Activated CD8-positive, alpha-beta memory T cell treated with anti-CD3 and anti-CD28 coated beads for 36 hours (primary cell): ENCODE results near the gene ZNF654. TPM values are rescaled to one million over a fixed set of nuclear protein-coding genes. Genes with fewer than 3 reads are reported as not detected.

Experiments used
- CTCF ChIA-PET: fragments of 350-600 bp; sonication (Branson Sonifier 250); formaldehyde crosslinking; loops from one replicate; lab custom pipeline; 2021; ENCODE audit warnings: antibody characterized with exemption; lab: Charles Lee
- POLR2A ChIA-PET: fragments of 350-600 bp; sonication (Branson Sonifier 250); formaldehyde crosslinking; loops from one replicate; lab custom pipeline; 2021; ENCODE audit warnings: antibody characterized with exemption; lab: Charles Lee
- total RNA-seq, 2 experiments: library from RNA; stranded (reverse); gene quantifications; one replicate each; pipeline ENCODE4 v1.2.3, GENCODE V29; 2021

Gene ZNF654
- total RNA-seq, 2 experiments from 2014 or later: 14.5 to 17.4 TPM

DNA sequence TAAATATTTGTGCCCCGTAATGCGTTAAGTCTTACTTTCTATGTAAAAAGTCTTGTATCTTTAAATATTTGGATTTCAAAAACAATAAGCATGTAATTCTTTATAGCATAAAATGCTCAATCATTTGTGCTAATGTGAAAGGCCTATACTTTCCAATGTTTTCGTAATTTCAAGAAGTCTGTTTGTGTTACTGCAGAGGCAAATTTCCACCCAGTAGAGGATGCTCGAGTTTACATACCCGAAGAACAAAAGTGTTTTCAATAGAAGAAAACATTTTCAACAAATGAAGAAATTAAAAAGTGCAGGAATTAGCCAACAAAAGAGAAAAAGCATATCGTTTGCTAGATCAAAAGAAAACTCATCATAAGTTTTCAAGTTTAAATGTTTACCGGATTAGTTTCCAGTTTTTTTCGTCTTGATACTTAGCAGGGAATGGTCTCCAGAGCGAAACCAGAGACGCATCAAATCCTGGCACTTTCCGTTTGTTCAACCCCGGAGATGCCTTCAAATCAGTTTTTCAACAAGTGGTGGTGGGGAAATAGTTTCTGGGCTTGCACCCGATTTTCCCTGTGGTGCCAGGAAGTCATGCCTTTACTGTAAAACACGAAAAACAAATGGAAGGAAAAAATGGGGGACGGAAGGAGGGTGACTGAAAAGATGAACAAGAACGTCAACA lies 1.3 kb upstream of the ZNF654 start:
- CTCF ChIA-PET: interaction anchor here (0.9 kb wide), 1 partner anchor 53 kb away, joined by 3 read pairs; no protein-coding TSS in a partner anchor
- POLR2A ChIA-PET: interaction anchor here (0.5 to 2.2 kb wide), 3 partner anchors 57 to 92 kb away, joined by 7 to 22 read pairs (median 8); partner anchors contain the start of gene C3orf38

DNA sequence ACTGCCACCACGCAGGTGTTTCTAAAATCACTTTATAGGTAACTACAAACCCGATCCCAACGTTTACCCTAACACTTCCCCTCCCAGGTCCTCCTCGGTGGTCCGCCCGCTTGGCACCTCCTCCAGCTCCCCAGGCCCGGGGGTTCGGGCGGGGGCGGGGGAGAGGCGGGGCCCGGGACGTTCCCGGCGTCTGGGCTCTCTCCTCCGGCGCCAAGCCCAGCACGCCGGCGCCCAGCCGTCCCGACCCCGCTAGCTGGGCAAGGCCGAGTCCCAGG lies 812 bp upstream of the ZNF654 start:
- CTCF ChIA-PET: interaction anchor here (0.9 kb wide), 1 partner anchor 53 kb away, joined by 3 read pairs; no protein-coding TSS in a partner anchor
- POLR2A ChIA-PET: interaction anchor here (0.5 to 2.2 kb wide), 4 partner anchors 55 to 91 kb away, joined by 4 to 22 read pairs (median 8); partner anchors contain the start of gene C3orf38

DNA sequence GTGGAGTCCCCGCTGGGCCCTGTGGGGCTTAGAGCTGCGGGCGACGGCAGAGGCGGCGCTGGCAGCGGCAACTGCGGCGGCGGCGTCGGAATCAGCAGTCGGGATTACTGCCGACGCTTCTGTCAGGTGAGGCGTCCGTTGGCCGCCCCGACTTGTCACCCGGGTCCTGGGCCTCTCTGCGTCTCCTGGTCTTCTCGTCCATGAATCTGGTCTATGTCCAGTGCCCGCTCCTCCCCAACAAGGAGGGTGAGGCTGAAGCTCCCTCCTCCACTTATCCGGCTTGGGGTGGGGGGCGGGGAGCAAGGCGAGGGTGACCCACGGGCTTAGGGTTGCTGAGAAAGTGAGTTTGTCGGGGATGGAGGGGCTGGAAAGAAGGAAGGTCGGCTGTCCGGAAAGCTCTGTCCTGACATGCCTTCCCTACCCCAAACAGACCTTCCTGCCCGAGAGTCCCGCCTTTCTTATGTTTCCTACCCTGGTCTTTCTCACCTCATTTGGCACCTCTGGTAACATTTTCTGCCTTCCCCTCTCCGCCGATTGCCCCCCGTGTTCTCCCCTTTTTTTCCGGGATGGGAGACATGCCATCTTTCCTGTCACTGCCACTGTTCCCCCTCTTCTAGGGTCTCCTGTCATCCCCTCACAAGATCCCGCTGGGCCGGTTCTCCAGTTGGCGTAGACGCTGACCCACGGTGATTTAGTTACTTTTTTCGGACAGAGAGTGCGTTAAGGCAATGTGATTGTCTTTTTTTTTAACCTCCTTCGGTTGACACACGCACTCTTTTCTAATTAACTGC lies 520 bp downstream of the ZNF654 start:
- CTCF ChIA-PET: interaction anchor here (0.6 to 0.7 kb wide), 2 partner anchors 38 to 121 kb away, joined by 3 read pairs; no protein-coding TSS in a partner anchor
- POLR2A ChIA-PET: interaction anchor here (0.7 to 2.2 kb wide), 4 partner anchors 54 to 90 kb away, joined by 4 to 22 read pairs (median 6); partner anchors contain the start of gene C3orf38

DNA sequence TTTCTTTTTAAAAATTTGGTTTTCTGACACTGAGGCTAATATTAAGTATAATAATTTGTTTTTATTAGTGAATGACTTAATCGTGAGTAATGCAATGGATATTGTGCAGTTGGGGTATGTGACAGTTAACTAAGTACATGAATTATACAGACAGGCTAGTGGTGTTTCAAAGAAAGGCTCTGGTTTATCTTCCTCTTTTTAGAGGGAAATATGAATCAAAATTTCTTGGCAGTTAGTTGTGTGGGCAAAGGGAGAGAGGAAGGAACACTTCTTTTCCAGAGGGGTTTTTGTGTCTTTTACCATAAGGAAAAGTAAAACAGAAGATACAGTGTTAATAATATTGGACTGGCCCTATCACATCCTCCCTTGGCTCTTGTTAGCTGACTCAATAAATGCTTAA lies 2.7 kb downstream of the ZNF654 start:
- CTCF ChIA-PET: no interaction called here
- POLR2A ChIA-PET: no interaction called here

DNA sequence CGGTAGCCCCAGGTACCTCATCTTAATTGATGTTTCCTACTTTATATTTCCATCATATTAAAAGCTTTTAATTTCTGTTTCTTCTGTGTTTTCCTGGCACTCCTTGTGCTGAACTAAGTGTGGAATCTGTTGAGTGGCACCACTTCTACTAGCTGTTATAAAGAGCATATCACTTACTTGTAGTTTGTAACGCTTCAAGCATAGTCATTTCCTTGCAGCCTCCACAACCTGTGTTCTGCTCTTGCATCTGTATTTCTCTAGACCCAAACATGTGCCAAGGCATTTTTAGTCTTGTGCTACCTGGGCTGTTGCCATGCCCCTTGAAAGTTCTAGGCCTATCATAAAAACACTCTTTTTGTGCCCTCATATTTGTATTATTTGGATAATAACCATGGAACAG lies 16.0 kb downstream of the ZNF654 start:
- ChIA-PET CTCF (no interaction called here), POLR2A (no interaction called here)

DNA sequence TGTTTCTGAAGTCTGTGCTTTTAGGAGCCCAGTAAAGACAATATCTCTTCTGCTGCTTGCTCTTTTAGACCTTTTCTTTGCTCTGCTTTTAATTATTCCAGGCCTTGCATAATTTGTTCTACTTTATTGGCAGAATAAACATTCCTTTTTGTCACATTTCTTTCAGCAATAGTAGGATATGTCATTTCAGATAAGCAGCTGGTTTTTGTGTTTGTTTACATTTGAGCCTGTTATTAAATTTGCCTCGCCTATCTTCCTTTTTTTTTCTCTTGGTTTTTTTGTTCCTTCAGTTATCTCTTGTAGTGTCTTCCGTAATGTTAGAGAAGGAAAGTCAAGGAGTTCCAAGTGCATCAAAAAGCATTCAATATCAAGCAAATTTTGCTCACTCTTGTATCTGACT lies 16.4 kb downstream of the ZNF654 start:
- CTCF ChIA-PET: no interaction called here
- POLR2A ChIA-PET: no interaction called here

DNA sequence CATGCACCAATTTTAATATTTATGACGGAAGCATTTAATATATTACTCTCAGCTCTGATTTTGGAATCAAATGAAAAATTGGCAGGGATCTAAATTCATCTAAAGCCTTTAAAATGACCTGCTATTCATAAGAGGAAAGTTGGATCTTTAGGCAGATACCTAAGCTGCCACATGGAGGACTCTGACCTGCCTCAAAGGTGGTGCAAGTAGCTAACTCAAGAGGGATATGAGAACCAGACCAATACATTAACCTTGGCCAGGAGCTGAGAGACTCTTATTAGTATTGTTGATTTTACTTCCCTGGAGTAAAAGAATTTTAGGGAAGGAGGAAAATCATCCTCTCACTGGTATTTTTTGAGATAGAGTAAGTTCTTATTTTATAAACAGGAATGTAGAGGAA lies 17.7 kb downstream of the ZNF654 start:
- ChIA-PET POLR2A (no interaction called here), CTCF (no interaction called here)

DNA sequence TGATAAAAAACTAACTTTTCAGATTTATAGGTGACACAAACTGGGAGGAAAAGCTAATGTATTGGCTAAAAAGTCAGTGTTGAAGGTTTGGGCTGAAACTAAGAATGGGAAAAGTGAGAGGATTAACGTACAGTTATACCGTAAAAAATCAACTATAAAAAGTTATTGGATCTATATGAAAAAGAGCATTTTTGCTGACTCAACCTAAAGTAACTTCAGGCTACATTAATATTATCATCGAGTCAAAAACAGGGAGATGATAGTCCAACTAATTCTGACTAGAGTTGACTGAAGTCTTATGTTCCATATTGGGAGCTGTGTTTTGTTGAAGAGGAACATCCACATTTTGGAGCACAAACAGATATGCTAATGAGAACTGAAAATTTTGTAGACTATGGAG lies 19.9 kb downstream of the ZNF654 start:
- CTCF ChIA-PET: no interaction called here
- POLR2A ChIA-PET: interaction anchor here (1.2 kb wide), 1 partner anchor 20 kb away, joined by 3 read pairs; the partner anchor contains the start of gene CGGBP1

DNA sequence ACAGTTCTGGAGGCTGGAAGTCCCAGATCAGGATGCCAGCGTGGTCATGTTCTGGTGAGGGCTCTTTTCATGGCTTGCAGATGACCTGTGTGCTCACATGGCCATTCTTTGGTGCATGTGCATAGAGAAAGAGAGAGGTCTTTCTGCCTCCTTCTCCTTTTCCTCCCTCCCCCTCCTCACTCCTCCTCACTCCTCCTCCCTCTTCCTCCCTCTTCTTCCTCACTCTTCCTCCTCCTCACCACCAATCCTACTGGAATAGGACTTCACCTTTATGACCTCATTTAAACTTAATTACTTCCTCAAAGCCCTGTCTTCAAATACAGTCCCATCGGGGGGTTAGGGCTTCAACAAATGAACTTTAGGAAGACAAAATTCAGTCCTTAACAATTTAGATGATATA lies 23.8 kb downstream of the ZNF654 start:
- CTCF ChIA-PET: no interaction called here
- POLR2A ChIA-PET: no interaction called here

DNA sequence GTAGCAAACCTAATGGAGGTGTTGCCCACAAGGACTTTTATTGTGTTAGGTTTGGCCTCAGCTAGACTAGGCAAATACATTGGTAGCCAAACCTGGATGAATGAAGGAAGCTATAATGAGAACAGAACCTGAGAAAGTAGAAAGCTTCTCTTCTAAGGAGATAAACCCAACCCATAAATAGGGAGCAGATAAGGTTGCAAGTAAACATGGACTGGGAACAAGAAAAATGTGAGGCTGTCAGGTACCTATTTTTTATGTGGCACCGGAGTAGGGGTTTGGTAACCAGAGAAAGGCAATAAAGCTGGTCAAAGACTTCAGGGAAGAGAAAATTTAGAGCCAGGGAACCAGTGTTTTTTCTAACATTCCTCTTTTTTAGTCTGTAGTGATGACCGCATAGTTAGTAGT lies 25.0 kb downstream of the ZNF654 start:
- POLR2A ChIA-PET: no interaction called here
- CTCF ChIA-PET: no interaction called here

DNA sequence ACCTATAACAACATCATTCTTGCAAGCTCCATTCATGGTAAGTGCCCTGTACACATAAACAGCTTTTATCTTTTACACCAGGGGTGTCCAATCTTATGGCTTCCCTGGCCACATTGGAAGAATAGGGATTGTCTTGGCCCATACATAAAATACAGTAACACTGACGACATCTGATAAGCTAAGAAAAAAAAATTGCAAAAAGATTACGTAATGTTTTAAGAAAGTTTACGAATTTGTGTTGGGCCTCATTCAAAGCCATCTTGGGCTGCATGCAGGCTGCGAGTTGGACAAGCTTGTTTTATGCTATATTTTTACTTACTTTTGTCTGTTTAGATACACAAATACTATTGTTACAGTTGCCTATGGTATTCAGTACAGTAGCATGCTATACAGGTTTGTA lies 31.6 kb downstream of the ZNF654 start:
- CTCF ChIA-PET: interaction anchor here (1.0 kb wide), 1 partner anchor 319 kb away, joined by 3 read pairs; no protein-coding TSS in a partner anchor
- POLR2A ChIA-PET: no interaction called here

DNA sequence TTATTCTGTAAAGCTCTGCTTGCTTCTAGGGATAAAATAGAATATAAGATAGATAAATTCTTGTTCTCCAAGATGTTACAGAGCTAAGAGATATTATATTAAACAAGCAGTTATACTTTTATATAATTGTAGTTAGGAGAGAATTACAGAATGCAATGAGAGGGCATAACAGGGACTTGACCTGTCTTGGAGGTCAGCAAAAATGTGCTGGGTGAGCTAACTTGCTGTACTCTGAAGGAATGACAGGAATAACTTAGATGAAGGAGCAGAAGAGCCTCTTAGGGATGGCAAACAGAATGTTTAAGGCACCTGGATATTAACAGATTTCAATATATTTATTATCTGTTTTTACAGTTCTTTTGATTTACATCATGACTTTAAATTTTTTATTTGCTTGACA lies 33.2 kb downstream of the ZNF654 start:
- ChIA-PET POLR2A (no interaction called here), CTCF (no interaction called here)

DNA sequence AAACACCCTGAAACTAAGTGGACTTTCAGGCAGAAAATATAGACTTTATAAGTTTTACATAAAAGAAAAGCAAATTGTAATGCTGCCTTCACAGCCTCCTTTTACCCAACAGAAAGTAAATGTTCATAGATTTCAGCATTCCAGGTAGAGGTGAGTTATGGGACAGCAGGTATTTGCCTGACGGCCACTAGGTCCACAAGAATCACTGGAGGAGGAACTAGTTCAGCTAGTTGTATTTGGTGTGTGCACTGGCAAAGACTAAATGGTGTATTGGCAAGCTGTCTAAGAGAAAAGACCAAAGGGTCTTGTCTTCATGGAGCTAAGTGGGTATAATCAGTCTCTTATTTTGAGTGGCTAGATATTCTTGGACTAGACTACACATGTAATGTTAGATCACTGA lies 34.2 kb downstream of the ZNF654 start:
- POLR2A ChIA-PET: no interaction called here
- CTCF ChIA-PET: interaction anchor here (1.0 kb wide), 1 partner anchor 11 kb away, joined by 3 read pairs; no protein-coding TSS in a partner anchor

DNA sequence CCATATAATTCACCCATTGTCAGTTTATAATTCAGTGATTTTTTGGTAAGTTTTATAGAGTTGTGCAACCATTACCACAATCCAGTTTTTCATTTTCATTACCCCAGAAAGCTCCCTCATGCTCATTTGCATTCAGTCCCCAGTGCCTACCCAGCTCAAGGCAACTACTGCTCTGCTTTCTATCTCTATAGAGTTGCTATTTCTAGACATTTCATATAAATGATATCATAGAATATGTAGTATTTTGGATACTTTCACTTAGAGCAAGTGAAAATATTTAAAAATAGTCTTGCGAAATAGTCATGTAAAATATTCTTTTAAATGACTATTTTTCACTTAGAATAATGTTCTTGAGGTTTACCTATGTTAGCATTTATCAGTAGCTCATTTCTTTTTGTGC lies 42.1 kb downstream of the ZNF654 start:
- POLR2A ChIA-PET: no interaction called here
- CTCF ChIA-PET: no interaction called here

DNA sequence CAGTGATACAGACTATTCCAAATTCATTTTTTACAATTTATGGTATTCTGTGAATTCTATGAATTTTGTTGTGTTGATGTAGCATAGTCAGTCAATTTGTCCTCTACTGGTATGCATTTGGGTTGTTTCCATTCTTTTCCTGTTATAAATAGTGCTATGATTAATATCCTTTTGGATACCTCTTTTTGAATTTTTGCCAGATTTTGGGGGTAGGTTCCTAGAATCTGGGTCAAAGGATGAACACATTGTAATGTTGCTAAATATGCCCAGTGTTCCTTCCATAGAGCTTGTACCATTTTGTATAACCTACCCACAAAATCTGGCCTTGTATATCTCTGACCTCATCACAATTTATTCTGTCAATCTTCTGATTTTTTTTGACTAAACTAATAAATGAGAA lies 46.3 kb downstream of the ZNF654 start:
- POLR2A ChIA-PET: no interaction called here
- CTCF ChIA-PET: no interaction called here

DNA sequence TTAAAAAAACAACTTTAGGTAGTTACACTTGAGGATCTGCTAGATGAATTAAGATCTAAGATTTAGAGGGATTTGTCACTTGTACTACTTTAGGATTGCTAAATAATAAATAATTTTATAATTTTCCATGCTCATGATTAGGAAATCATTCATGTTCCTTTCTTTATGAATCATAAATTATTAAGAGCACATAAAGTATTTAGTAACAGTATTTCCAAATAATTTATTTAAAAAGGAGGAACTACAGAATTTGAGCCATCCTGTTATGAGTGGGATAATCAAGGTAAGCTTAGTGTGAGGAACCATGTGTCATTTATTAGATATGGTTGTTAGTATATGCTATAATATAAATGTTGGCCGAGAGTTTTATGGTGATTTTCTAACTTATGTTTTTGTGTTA lies 53.2 kb downstream of the ZNF654 start:
- ChIA-PET POLR2A (no interaction called here), CTCF (no interaction called here)

DNA sequence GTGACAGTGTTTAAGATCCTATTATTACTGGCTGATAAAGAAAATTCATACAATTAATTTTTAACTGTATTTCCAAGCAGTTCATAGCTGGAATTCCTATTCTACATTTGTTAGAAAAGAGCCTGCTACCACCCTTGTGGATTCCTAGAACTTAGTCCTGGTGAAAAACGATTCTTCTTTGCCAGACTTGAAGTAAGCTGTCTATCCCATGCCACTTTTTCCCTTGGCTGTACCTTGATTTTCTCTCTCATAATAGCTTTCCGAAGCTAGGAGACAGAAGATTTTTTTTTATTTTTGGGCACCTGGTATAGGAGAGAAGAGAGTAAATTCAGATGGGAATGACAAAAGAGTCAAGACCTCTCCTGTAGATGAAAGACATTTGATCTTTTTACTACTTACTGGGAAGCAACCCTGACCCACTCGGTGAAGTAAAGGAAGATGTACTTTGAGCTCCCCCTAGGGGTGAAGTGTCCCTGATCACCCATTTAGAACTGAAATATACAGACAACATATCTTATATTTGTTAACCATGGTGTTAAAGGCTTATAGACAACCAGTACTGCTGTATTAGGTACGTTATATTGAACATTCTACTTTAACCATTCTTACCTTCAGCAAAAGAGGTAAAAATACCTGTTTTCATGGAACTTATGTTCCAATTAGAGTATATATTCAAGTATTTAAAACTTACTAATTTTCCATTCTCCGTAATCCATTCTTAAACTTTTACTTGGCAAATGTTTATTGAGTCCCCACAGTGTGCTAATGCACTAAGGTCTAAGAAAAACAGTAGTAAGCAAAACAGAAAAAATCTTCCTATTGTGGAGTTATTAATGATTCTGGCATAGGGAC lies 54.5 kb downstream of the ZNF654 start:
- ChIA-PET POLR2A (interaction anchor here (0.8 kb wide), 1 partner anchor 55 kb away, joined by 4 read pairs; the partner anchor contains the start of genes CGGBP1 and ZNF654), CTCF (interaction anchor here (0.6 to 1.4 kb wide), 6 partner anchors 10 to 103 kb away, joined by 3 to 4 read pairs (median 3); no protein-coding TSS in a partner anchor)

DNA sequence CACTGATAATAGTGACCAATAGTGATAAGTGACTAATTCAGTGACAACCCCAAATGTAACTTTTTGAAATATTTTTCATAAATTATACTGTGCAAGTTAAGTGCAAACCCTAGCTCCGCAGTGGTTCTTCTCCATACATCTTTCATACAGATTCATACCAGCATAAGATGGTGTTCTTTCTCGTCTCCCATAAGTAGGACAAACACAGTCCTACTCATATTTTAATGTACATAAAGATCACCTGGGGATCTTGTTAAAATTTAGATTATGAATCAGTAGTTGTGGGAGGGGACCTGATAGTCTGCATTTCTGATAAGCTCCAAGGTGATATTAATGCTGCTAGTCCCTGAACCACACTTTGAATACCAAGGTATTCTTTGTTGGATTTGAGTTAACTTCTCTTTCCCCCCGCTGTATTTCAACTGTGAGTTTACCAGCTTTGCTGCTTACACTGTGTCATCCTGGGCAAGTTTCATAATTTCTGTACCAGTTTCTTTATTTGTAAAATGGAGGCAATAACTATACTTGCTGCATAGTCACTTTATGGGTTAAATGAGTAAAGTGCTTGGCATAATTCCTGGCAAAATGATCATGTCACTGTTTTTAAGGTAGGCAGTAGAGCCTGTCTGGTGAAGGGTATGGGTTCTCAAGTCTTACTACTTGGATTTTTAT lies 56.0 kb downstream of the ZNF654 start:
- CTCF ChIA-PET: interaction anchor here (0.6 kb wide), 1 partner anchor 268 kb away, joined by 5 read pairs; no protein-coding TSS in a partner anchor
- POLR2A ChIA-PET: interaction anchor here (1.7 kb wide), 1 partner anchor 56 kb away, joined by 7 read pairs; the partner anchor contains the start of genes CGGBP1 and ZNF654

DNA sequence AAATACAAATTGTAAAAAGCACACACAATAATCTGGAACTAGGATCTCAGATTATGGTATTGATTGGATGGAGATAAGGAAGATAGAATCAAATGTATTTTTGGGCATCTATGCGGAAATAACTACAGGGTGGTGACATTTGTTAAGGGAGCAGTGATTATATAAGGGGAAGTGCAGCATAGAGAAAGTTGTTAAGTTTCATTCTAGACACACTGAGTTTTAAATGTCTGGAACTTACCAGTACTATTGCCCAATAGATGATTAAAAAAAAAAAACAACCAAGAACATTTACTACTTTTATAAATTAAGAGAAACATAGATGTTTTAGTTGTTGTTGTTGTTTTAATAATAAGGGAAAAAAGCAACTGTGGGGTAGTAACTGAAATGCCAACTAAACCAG lies 58.6 kb downstream of the ZNF654 start:
- CTCF ChIA-PET: no interaction called here

More for the DNA sequence above, 58.6 kb downstream of the ZNF654 start:
- POLR2A ChIA-PET: no interaction called here
